ENCODE data around the gene FNDC3B.

FNDC3B gene

GRCh38 chr3:172120912-172121311 is 81.5 kb downstream of the FNDC3B start:
- no peak for DNase-seq

- no peak for DNase-seq
Measured at GRCh38 chr3:172121981-172122380, 82.6 kb downstream of the FNDC3B start.

GRCh38 chr3:172124271-172124670 is 84.9 kb downstream of the FNDC3B start:
- DNase-seq = no peak

- DNase-seq = no peak
Measured at GRCh38 chr3:172125053-172125452, 85.7 kb downstream of the FNDC3B start.

GRCh38 chr3:172125963-172126457 is 86.6 kb downstream of the FNDC3B start:
- DNase-seq = no peak

- no peak for DNase-seq
Measured at GRCh38 chr3:172126741-172127140, 87.4 kb downstream of the FNDC3B start.

- DNase-seq = no peak
Measured at GRCh38 chr3:172127141-172127540, 87.8 kb downstream of the FNDC3B start.

- no peak for DNase-seq
Measured at GRCh38 chr3:172127929-172128580, 88.7 kb downstream of the FNDC3B start.

- no peak for DNase-seq
Measured at GRCh38 chr3:172128858-172129257, 89.5 kb downstream of the FNDC3B start.

- no peak for DNase-seq
Measured at GRCh38 chr3:172129498-172129849, 90.1 kb downstream of the FNDC3B start.

- DNase-seq = no peak
Measured at GRCh38 chr3:172129850-172130716, 90.7 kb downstream of the FNDC3B start.

- no peak for DNase-seq
Measured at GRCh38 chr3:172130717-172131050, 91.3 kb downstream of the FNDC3B start.

- no peak for DNase-seq
Measured at GRCh38 chr3:172131746-172132145, 92.4 kb downstream of the FNDC3B start.

- DNase-seq = no peak
Measured at GRCh38 chr3:172132159-172132586, 92.8 kb downstream of the FNDC3B start.

GRCh38 chr3:172132721-172133311 is 93.4 kb downstream of the FNDC3B start:
- DNase-seq = no peak

GRCh38 chr3:172133838-172134237 is 94.5 kb downstream of the FNDC3B start:
- DNase-seq = no peak

- no peak for DNase-seq
Measured at GRCh38 chr3:172134352-172134751, 95.0 kb downstream of the FNDC3B start.

- no peak for DNase-seq
Measured at GRCh38 chr3:172135185-172135584, 95.8 kb downstream of the FNDC3B start.

- DNase-seq = no peak
Measured at GRCh38 chr3:172135820-172136219, 96.4 kb downstream of the FNDC3B start.

GRCh38 chr3:172136330-172136729 is 97.0 kb downstream of the FNDC3B start:
- no peak for DNase-seq

- no peak for DNase-seq
Measured at GRCh38 chr3:172137287-172138192, 98.2 kb downstream of the FNDC3B start.

- DNase-seq = no peak
Measured at GRCh38 chr3:172138193-172138537, 98.8 kb downstream of the FNDC3B start.
